ENCODE measurements around the gene CSF2RB.

CSF2RB gene

DNA sequence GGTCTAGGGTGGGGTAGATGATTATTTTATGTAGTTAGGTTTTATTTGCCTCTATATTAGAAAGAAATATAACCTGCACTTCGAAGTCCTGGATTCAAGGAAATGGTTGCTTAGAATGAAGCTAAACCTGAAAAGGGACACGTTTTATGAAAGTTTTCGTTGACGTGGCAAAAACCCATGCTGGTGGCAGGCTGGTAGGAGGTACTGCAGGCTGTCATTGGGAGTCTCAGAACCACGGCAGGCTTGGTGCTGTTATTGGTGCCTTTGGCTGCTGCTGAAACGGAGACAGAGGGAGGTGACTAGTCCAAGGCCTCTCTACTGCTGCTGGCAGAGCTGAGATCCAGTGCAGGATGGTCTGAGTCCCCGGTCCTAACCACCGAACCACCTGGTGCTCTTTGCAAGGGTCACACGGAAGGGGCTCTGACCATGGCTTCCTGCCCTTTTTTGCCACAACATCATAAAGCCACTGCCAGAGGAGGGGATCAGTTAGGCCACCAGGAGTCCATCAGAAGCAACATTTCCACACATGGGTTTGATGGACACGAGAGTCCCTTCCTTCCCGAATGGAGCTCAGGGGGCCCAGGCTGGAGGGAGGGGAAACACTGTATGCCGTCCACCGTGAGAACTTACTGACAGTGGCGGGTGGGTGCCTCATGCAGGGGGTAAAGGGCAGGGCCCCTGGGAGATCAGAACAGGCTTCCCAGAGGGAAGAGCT lies 13.4 kb downstream of the CSF2RB start:
- Histone ChIP-seq H3K27me3 (ENCODE audit: control insufficient read depth in 1 of 2, insufficient read depth in 2 of 2, low read length in 2 of 2) (no peaks in the 10 kb centered on the region), H3K4me1 (ENCODE audit: control insufficient read depth in 1 of 2, insufficient read depth in 2 of 2, low read length in 2 of 2) (peaks cover 0 to 8% of the 10 kb centered on the region in 2 donors), H3K36me3 (ENCODE audit: control insufficient read depth in 1 of 2, insufficient read depth in 2 of 2, low read length in 2 of 2) (peaks cover 0 to 8% of the 10 kb centered on the region in 2 donors), H3K9ac (ENCODE audit: low read depth in 1 of 2, low read length in 2 of 2) (no peak overlapping the region), H3K27ac (ENCODE audit: low read depth, low read length) (no peak overlapping the region), H3K4me3 (ENCODE audit: low read depth in 1 of 2, low read length in 2 of 2) (no peak overlapping the region), H3K9me3 (ENCODE audit: control insufficient read depth in 1 of 2, low read length in 2 of 2) (no peaks in the 10 kb centered on the region)

DNA sequence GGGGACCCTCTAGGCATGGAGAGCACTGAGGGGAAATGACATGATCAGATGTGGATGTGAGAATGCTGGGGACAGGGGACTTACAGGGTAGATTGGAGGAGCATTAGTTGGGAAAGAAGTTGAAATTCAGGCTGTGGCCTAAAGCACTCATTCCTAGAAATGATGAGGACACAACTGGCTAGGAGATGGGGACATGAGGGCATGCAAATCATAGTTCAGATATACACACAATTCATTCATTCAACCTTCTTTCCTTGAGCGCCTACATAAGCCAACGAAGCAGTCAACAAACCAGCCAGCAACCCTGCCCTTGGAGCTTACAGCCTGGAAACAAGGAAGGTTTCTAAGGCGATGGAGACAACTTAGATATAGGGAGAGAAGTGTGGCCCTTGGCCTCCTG lies 14.2 kb downstream of the CSF2RB start:
- H3K36me3 ChIP-seq (ENCODE audit: control insufficient read depth in 1 of 2, insufficient read depth in 2 of 2, low read length in 2 of 2), result peaks cover 0 to 10% of the 10 kb centered on the region in 2 donors
- no peak overlapping the region for H3K27ac ChIP-seq (ENCODE audit: low read depth, low read length)
- peaks cover 0 to 6% of the 10 kb centered on the region in 2 donors for H3K4me1 ChIP-seq (ENCODE audit: control insufficient read depth in 1 of 2, insufficient read depth in 2 of 2, low read length in 2 of 2)
- H3K4me3 ChIP-seq (ENCODE audit: low read depth in 1 of 2, low read length in 2 of 2), result no peak overlapping the region
- no peaks in the 10 kb centered on the region for H3K27me3 ChIP-seq (ENCODE audit: control insufficient read depth in 1 of 2, insufficient read depth in 2 of 2, low read length in 2 of 2)
- H3K9ac ChIP-seq (ENCODE audit: low read depth in 1 of 2, low read length in 2 of 2), result no peak overlapping the region
- H3K9me3 ChIP-seq (ENCODE audit: control insufficient read depth in 1 of 2, low read length in 2 of 2), result no peaks in the 10 kb centered on the region

DNA sequence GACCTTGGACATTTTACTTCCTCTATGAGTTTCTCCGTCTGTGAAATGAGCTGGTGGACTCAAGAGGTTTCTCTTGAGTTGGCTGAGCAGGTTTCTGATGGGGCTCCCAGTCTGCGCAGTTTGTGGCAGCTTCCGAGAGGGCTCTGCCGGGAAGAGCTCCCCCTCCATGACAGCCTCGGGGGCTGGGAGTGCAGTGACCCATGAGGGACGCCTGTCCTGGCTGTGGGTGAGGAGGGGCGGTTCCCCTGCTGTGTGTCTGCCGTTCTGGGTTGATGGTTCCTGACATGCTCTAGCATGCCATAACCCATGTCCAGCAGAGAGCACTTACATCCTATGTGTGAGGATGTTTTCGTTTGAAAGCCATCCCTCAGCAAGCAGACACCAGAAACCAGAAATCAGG lies 14.8 kb downstream of the CSF2RB start:
- Histone ChIP-seq H3K9me3 (ENCODE audit: control insufficient read depth in 1 of 2, low read length in 2 of 2) (no peaks in the 10 kb centered on the region), H3K36me3 (ENCODE audit: control insufficient read depth in 1 of 2, insufficient read depth in 2 of 2, low read length in 2 of 2) (peaks cover 0 to 13% of the 10 kb centered on the region in 2 donors), H3K27ac (ENCODE audit: low read depth, low read length) (no peak overlapping the region), H3K4me1 (ENCODE audit: control insufficient read depth in 1 of 2, insufficient read depth in 2 of 2, low read length in 2 of 2) (peaks cover 0 to 6% of the 10 kb centered on the region in 2 donors), H3K9ac (ENCODE audit: low read depth in 1 of 2, low read length in 2 of 2) (no peak overlapping the region), H3K27me3 (ENCODE audit: control insufficient read depth in 1 of 2, insufficient read depth in 2 of 2, low read length in 2 of 2) (no peaks in the 10 kb centered on the region), H3K4me3 (ENCODE audit: low read depth in 1 of 2, low read length in 2 of 2) (no peak overlapping the region)

DNA sequence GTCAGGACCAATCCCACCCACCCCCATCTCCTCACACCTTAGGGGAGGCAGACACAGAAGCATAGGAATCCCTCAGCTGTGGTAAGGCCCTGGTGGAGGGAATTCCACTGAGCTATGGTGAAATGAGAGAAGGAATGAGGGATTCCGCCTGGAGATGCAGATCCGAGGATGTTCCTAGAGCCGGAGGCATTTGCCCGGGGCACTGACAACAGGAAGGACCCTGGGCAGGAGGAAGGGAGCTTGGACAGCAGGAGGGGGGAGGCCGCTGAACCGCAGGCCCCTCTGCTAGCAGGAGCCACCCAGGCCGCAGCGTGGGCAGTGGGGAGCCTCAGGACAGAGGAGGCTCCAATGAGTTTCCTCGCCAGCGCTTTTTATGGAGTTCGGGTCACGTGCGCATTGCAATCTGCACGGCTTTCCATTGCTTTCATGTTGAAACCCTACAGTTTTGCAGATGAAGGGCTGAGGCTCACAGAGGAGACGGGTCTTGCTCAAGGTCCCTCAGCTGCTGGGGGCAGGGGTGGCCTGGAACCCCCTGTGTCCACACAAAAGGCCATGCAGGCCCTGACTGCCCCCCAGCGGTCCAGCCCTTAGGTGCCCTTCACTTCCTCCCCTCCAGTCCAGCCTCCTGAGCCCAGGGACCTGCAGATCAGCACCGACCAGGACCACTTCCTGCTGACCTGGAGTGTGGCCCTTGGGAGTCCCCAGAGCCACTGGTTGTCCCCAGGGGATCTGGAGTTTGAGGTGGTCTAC lies 15.5 kb downstream of the CSF2RB start:
- peaks cover 0 to 6% of the 10 kb centered on the region in 2 donors for H3K4me1 ChIP-seq (ENCODE audit: control insufficient read depth in 1 of 2, insufficient read depth in 2 of 2, low read length in 2 of 2)
- no peak overlapping the region for H3K4me3 ChIP-seq (ENCODE audit: low read depth in 1 of 2, low read length in 2 of 2)
- H3K9me3 ChIP-seq (ENCODE audit: control insufficient read depth in 1 of 2, low read length in 2 of 2), result no peaks in the 10 kb centered on the region
- no peaks in the 10 kb centered on the region for H3K27me3 ChIP-seq (ENCODE audit: control insufficient read depth in 1 of 2, insufficient read depth in 2 of 2, low read length in 2 of 2)
- peaks cover 0 to 13% of the 10 kb centered on the region in 2 donors for H3K36me3 ChIP-seq (ENCODE audit: control insufficient read depth in 1 of 2, insufficient read depth in 2 of 2, low read length in 2 of 2)
- H3K27ac ChIP-seq (ENCODE audit: low read depth, low read length), result no peak overlapping the region
- no peak overlapping the region for H3K9ac ChIP-seq (ENCODE audit: low read depth in 1 of 2, low read length in 2 of 2)

DNA sequence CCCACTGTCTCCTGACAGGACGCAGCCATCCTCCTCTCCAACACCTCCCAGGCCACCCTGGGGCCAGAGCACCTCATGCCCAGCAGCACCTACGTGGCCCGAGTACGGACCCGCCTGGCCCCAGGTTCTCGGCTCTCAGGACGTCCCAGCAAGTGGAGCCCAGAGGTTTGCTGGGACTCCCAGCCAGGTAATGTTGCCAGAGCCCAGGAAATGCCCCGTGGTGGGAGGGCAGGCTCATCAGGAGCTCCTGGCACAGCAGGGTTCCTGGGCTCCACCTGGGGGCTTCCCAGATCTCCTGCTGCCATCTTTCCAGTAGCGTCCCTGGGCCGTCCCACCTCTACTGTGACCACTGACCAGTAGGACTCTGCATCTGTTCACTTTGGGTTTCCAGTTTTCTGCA lies 16.2 kb downstream of the CSF2RB start:
- no peaks in the 10 kb centered on the region for H3K9me3 ChIP-seq (ENCODE audit: control insufficient read depth in 1 of 2, low read length in 2 of 2)
- H3K27ac ChIP-seq (ENCODE audit: low read depth, low read length), result no peak overlapping the region
- no peaks in the 10 kb centered on the region for H3K27me3 ChIP-seq (ENCODE audit: control insufficient read depth in 1 of 2, insufficient read depth in 2 of 2, low read length in 2 of 2)
- no peak overlapping the region for H3K9ac ChIP-seq (ENCODE audit: low read depth in 1 of 2, low read length in 2 of 2)
- no peak overlapping the region for H3K4me3 ChIP-seq (ENCODE audit: low read depth in 1 of 2, low read length in 2 of 2)
- H3K36me3 ChIP-seq (ENCODE audit: control insufficient read depth in 1 of 2, insufficient read depth in 2 of 2, low read length in 2 of 2), result peaks cover 0 to 13% of the 10 kb centered on the region in 2 donors
- H3K4me1 ChIP-seq (ENCODE audit: control insufficient read depth in 1 of 2, insufficient read depth in 2 of 2, low read length in 2 of 2), result peaks cover 0 to 6% of the 10 kb centered on the region in 2 donors

DNA sequence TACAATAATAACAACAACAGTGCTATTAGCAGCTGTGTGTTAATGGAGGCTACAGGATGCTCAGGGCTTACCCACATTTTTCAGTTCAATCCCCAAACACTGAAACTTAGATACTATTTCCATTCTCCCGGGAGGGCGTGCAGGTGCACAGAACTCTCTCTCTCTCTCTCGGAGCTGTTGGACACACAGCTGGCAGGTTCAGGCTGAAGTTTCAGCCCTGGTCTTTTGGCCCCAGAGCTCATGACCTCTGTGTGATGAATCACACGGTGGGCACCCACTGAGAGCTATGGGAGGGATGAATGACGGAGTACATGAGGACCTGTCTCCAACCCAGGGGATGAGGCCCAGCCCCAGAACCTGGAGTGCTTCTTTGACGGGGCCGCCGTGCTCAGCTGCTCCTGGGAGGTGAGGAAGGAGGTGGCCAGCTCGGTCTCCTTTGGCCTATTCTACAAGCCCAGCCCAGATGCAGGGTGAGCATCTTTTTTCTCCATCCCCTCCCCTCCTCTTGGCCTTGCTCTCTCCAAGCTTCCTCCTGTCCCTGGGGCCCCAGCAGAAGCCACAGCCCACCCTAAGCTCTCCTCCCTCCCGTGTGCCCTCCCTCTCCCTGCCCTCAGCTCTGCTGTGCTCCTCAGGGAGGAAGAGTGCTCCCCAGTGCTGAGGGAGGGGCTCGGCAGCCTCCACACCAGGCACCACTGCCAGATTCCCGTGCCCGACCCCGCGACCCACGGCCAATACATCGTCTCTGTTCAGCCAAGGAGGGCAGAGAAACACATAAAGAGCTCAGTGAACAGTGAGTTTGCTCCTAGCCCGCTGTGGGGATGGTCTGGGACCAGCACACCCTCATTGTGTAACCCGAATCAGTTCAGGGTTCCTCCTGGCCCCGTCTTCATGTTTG lies 16.9 kb downstream of the CSF2RB start:
- H3K4me3 ChIP-seq (ENCODE audit: low read depth in 1 of 2, low read length in 2 of 2), result peak overlapping the region in 1 of 2 donors; percentile 4
- H3K9ac ChIP-seq (ENCODE audit: low read depth in 1 of 2, low read length in 2 of 2), result no peak overlapping the region
- H3K36me3 ChIP-seq (ENCODE audit: control insufficient read depth in 1 of 2, insufficient read depth in 2 of 2, low read length in 2 of 2), result peaks cover 0 to 12% of the 10 kb centered on the region in 2 donors
- H3K9me3 ChIP-seq (ENCODE audit: control insufficient read depth in 1 of 2, low read length in 2 of 2), result no peaks in the 10 kb centered on the region
- H3K4me1 ChIP-seq (ENCODE audit: control insufficient read depth in 1 of 2, insufficient read depth in 2 of 2, low read length in 2 of 2), result peaks cover 0 to 6% of the 10 kb centered on the region in 2 donors
- H3K27ac ChIP-seq (ENCODE audit: low read depth, low read length), result no peak overlapping the region
- no peaks in the 10 kb centered on the region for H3K27me3 ChIP-seq (ENCODE audit: control insufficient read depth in 1 of 2, insufficient read depth in 2 of 2, low read length in 2 of 2)

DNA sequence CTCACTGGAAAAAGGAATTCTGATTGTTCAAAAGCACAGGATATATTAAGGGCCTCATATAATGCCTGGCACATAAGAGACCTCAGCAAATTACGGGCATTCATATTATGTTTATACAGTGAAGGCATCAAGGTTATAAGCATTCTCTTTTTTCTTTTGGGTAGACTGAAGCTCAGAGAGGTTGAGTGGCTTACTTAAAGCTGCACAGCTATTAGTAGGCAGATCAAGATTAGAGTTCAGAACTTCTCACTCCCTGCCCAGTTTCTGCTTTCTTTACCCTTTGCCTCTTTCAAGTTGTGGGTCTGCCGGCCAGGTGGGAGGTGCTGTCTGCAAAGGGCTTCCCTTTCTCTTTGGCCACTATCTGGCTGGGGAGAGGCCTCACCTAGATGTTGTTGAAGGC lies 18.0 kb downstream of the CSF2RB start:
- H3K36me3 ChIP-seq (ENCODE audit: control insufficient read depth in 1 of 2, insufficient read depth in 2 of 2, low read length in 2 of 2), result peaks cover 0 to 11% of the 10 kb centered on the region in 2 donors
- H3K27me3 ChIP-seq (ENCODE audit: control insufficient read depth in 1 of 2, insufficient read depth in 2 of 2, low read length in 2 of 2), result no peaks in the 10 kb centered on the region
- no peak overlapping the region for H3K27ac ChIP-seq (ENCODE audit: low read depth, low read length)
- no peaks in the 10 kb centered on the region for H3K9me3 ChIP-seq (ENCODE audit: control insufficient read depth in 1 of 2, low read length in 2 of 2)
- no peak overlapping the region for H3K4me3 ChIP-seq (ENCODE audit: low read depth in 1 of 2, low read length in 2 of 2)
- H3K9ac ChIP-seq (ENCODE audit: low read depth in 1 of 2, low read length in 2 of 2), result no peak overlapping the region
- H3K4me1 ChIP-seq (ENCODE audit: control insufficient read depth in 1 of 2, insufficient read depth in 2 of 2, low read length in 2 of 2), result peaks cover 0 to 6% of the 10 kb centered on the region in 2 donors

DNA sequence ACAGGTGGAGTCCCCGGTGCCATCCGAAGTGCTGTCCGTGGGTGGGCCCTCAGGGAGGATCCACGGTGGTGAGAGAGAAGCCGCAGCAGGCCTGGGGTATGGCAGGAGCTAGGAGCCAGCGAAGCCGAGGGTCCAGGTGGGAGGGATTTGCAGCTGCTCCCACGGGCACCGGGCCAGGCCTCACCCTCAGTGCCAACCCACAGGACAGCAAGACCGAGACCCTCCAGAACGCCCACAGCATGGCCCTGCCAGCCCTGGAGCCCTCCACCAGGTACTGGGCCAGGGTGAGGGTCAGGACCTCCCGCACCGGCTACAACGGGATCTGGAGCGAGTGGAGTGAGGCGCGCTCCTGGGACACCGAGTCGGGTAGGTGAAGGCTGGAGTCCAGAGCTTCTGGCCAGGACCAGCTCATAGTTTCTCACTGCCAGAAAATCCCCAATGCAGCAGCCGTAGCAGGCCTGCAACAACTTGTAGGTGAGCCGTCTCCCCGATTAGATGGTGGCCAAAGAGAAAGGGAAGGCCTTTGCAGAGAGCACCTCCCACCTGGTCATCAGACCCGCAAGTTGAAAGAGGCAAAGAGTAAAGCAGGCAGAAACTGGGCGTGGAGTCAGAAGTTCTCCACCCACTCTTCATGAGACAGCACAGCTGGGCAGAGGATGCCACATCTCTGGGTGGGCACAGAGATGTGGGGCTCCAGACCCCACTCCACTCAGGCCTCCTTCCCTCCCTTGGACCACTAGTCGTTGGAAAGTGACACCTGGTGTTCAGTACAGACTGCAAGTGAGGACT lies 20.4 kb downstream of the CSF2RB start:
- Histone ChIP-seq H3K36me3 (ENCODE audit: control insufficient read depth in 1 of 2, insufficient read depth in 2 of 2, low read length in 2 of 2) (peaks cover 0 to 11% of the 10 kb centered on the region in 2 donors), H3K9ac (ENCODE audit: low read depth in 1 of 2, low read length in 2 of 2) (no peak overlapping the region), H3K4me1 (ENCODE audit: control insufficient read depth in 1 of 2, insufficient read depth in 2 of 2, low read length in 2 of 2) (peaks cover 0 to 2% of the 10 kb centered on the region in 2 donors), H3K9me3 (ENCODE audit: control insufficient read depth in 1 of 2, low read length in 2 of 2) (no peaks in the 10 kb centered on the region), H3K27me3 (ENCODE audit: control insufficient read depth in 1 of 2, insufficient read depth in 2 of 2, low read length in 2 of 2) (no peaks in the 10 kb centered on the region), H3K4me3 (ENCODE audit: low read depth in 1 of 2, low read length in 2 of 2) (no peak overlapping the region), H3K27ac (ENCODE audit: low read depth, low read length) (no peak overlapping the region)

DNA sequence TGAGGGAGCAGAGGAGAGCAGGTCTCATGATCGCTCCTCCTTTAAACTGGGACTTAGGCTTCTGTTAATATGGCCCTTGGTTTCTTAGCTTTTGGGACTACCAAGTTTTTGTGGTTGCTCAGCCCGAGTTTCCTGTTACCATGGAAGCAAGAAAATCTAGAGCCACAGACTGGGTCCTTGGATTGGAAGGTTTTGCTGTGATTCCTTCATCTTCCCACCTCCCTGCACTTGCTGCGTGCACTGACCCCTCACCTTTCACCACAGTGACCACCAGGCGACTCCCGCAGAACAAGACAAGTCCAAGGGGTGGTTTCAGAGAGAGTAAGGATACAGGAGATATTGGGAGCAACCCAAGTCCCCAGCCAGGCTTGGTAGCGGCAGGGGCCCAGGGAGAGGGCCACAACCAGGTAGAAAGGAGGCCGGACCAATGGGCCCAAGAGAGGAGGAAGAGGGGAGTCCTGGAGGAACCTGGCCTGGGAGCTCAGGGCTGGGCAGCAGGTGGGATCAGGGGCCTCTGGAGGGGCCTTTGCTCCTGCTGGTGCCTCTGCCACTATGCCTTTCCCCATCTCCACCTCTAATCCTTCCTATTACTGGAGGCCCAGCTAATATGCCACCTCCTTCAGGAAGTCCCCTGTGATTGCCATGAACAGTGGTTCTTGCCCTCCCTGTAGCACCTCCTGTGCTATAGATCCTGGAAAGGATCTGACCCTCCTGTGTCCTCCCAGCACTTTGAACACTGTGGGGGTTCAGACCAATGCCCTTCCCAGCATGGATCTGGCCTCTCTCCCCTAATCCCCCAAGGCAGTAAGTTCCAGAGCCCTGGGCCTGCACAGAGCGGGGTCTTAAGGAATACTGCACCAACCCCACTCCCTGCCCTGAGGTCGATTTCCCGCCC lies 21.2 kb downstream of the CSF2RB start:
- Histone ChIP-seq H3K9me3 (ENCODE audit: control insufficient read depth in 1 of 2, low read length in 2 of 2) (no peaks in the 10 kb centered on the region), H3K27me3 (ENCODE audit: control insufficient read depth in 1 of 2, insufficient read depth in 2 of 2, low read length in 2 of 2) (no peaks in the 10 kb centered on the region), H3K4me1 (ENCODE audit: control insufficient read depth in 1 of 2, insufficient read depth in 2 of 2, low read length in 2 of 2) (no peaks in the 10 kb centered on the region), H3K36me3 (ENCODE audit: control insufficient read depth in 1 of 2, insufficient read depth in 2 of 2, low read length in 2 of 2) (peaks cover 0 to 11% of the 10 kb centered on the region in 2 donors), H3K4me3 (ENCODE audit: low read depth in 1 of 2, low read length in 2 of 2) (no peak overlapping the region), H3K9ac (ENCODE audit: low read depth in 1 of 2, low read length in 2 of 2) (no peak overlapping the region), H3K27ac (ENCODE audit: low read depth, low read length) (no peak overlapping the region)

All from duodenal mucosa (tissue), 2 donors.